OCI-LY7 (cell line): ENCODE measurements around the gene C12orf56. TPM values are rescaled to one million over a fixed set of nuclear protein-coding genes. Genes with fewer than 3 reads are reported as not detected.
"Not testable (repeated sequence)": the region's sequence is repeated elsewhere in the genome, so short reads cannot be mapped to it uniquely, and the experiment has no call there.

Experiments
- BruUV-seq: library from RNA; stranded (reverse); fragments of 400-500 nt; replicated peaks from 2 replicates; lab custom pipeline; 2021; lab: Mats Ljungman, UMichigan
- CTCF ChIA-PET: fragments of 300-600 bp; sonication (Branson Sonifier 250); formaldehyde crosslinking; loops from one replicate; lab custom pipeline; 2022; ENCODE audit warnings: antibody characterized with exemption; ENCODE audit not compliant: unreplicated experiment; lab: Charles Lee
- POLR2A ChIA-PET: fragments of 300-600 bp; sonication (Branson Sonifier 250); formaldehyde crosslinking; loops from one replicate; lab custom pipeline; 2022; ENCODE audit warnings: antibody characterized with exemption; lab: Charles Lee
- DNase-seq: peaks from one replicate; pipeline ENCODE4 v3.0.0-alpha.2; 2015; ENCODE audit warnings: low spot score
- H2AFZ ChIP-seq: fragments of 200-600 bp; sonication (generic), shearing (Covaris generic); 2 replicates; pipeline ENCODE4 v1.6.1; 2014; ENCODE audit warnings: mild to moderate bottlenecking, antibody characterized with exemption, low read length, moderate library complexity
- H3K27ac ChIP-seq: fragments of 200-600 bp; sonication (generic); 2 replicates; pipeline ENCODE4 v1.5.1; 2014; ENCODE audit warnings: mixed run types, low read depth, mild to moderate bottlenecking, moderate library complexity, low read length, inconsistent platforms; ENCODE audit not compliant: poor library complexity, severe bottlenecking
- H3K36me3 ChIP-seq: fragments of 200-600 bp; sonication (generic); 2 replicates; pipeline ENCODE4 v1.6.1; 2014; ENCODE audit warnings: mild to moderate bottlenecking, antibody characterized with exemption, low read length, moderate library complexity, mixed read lengths; ENCODE audit not compliant: insufficient read depth
- H3K4me1 ChIP-seq: fragments of 200-600 bp; sonication (generic); 2 replicates; pipeline ENCODE4 v1.5.1; 2014; ENCODE audit warnings: mild to moderate bottlenecking, low read length; ENCODE audit not compliant: insufficient read depth, poor library complexity, severe bottlenecking
- H3K4me2 ChIP-seq: fragments of 200-600 bp; sonication (generic); 2 replicates; pipeline ENCODE4 v1.6.1; 2014; ENCODE audit warnings: mild to moderate bottlenecking, low read length
- H3K4me3 ChIP-seq: fragments of 200-600 bp; sonication (generic); 2 replicates; pipeline ENCODE4 v1.5.1; 2014; ENCODE audit warnings: mild to moderate bottlenecking, low read depth, low read length; ENCODE audit not compliant: poor library complexity, severe bottlenecking
- H3K79me2 ChIP-seq: fragments of 200-600 bp; sonication (generic); 2 replicates; pipeline ENCODE4 v1.6.1; 2016; ENCODE audit warnings: low read depth, mild to moderate bottlenecking, low read length, moderate library complexity, mixed read lengths; ENCODE audit not compliant: insufficient read depth
- H3K9me2 ChIP-seq: fragments of 200-600 bp; sonication (generic); 2 replicates; pipeline ENCODE4 v1.6.1; 2016; ENCODE audit warnings: mild to moderate bottlenecking, low read length, mixed read lengths; ENCODE audit not compliant: insufficient read depth
- H3K9me3 ChIP-seq: fragments of 200-600 bp; sonication (generic); 2 replicates; pipeline ENCODE4 v1.6.1; 2014; ENCODE audit warnings: mild to moderate bottlenecking, mixed run types, low read length, mixed read lengths
- H4K20me1 ChIP-seq: fragments of 200-600 bp; sonication (generic); 2 replicates; pipeline ENCODE4 v1.6.1; 2014; ENCODE audit warnings: mild to moderate bottlenecking, antibody characterized with exemption, low read length, moderate library complexity, mixed read lengths; ENCODE audit not compliant: insufficient read depth
- EZH2phosphoT487 ChIP-seq: fragments of 200-600 bp; sonication (generic); IDR thresholded peaks from 2 replicates; pipeline ENCODE4 v1.6.1; 2018; ENCODE audit warnings: low read depth, borderline replicate concordance, mild to moderate bottlenecking, mixed run types, antibody characterized with exemption, low read length, moderate library complexity, mixed read lengths
- intact Hi-C: fragments of 100-400 bp; cut with micrococcal nuclease; formaldehyde crosslinking; loops from one replicate; pipeline ENCODE4 v1.10.0; 2022; ENCODE audit not compliant: unreplicated experiment
- total RNA-seq, 2 experiments: library from RNA; depleted of rRNA in 1 of 2; stranded (reverse); fragments of >200 nt in 1 of 2; shearing (Covaris generic) in 1 of 2; gene quantifications; 2 replicates each; pipeline ENCODE4 v1.2.3, GENCODE V29; 2014 to 2022
- TF ChIP-seq, protein P1 (sequence below): fragments of 200-600 bp; sonication (generic); conservative IDR thresholded peaks from 2 replicates; pipeline ENCODE4 v1.5.1; 2014; ENCODE audit warnings: mild to moderate bottlenecking, antibody characterized with exemption, low read length, moderate library complexity, mixed read lengths

Gene C12orf56
- total RNA-seq, 2 experiments from 2014 or later = not detected

DNA sequence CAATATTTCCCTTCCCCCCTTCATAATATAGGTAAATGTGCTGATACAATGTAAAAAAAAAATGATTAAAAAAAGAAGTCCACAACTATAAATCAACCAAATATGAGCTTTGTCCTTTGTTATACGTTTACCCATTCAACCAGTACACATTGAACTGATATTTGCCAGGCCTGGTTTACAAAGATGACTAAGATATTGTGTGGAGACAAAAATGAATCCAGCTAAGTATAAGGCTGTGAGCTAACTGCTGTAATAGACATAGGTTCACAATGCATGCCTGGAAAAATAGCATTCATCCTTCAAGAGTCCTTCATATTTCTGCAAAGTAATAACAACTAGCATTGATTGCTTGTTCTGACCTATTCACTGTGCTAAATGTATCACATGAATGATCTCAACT lies 6.9 kb downstream of the C12orf56 start:
- Histone ChIP-seq H4K20me1 (no peaks in the 10 kb centered on the region), H3K4me1 (no peaks in the 10 kb centered on the region), H3K36me3 (no peaks in the 10 kb centered on the region), H3K4me2 (no peak overlapping the region), H3K9me2 (no peaks in the 10 kb centered on the region), H2AFZ (no peak overlapping the region), H3K79me2 (no peaks in the 10 kb centered on the region), H3K27ac (no peak overlapping the region), H3K4me3 (no peak overlapping the region), H3K9me3 (no peaks in the 10 kb centered on the region)
- TF ChIP-seq EZH2phosphoT487 = no peak
- TF ChIP-seq, protein P1, sequence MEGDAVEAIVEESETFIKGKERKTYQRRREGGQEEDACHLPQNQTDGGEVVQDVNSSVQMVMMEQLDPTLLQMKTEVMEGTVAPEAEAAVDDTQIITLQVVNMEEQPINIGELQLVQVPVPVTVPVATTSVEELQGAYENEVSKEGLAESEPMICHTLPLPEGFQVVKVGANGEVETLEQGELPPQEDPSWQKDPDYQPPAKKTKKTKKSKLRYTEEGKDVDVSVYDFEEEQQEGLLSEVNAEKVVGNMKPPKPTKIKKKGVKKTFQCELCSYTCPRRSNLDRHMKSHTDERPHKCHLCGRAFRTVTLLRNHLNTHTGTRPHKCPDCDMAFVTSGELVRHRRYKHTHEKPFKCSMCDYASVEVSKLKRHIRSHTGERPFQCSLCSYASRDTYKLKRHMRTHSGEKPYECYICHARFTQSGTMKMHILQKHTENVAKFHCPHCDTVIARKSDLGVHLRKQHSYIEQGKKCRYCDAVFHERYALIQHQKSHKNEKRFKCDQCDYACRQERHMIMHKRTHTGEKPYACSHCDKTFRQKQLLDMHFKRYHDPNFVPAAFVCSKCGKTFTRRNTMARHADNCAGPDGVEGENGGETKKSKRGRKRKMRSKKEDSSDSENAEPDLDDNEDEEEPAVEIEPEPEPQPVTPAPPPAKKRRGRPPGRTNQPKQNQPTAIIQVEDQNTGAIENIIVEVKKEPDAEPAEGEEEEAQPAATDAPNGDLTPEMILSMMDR = no peak
- ChIA-PET CTCF (no interaction called here), POLR2A (interaction anchor here (0.6 kb wide), 2 partner anchors 574 to 618 kb away, joined by 3 read pairs; no protein-coding TSS in a partner anchor)
- no TSS peak for BruUV-seq
- intact Hi-C loops = no loop called here
- no peak for DNase-seq

DNA sequence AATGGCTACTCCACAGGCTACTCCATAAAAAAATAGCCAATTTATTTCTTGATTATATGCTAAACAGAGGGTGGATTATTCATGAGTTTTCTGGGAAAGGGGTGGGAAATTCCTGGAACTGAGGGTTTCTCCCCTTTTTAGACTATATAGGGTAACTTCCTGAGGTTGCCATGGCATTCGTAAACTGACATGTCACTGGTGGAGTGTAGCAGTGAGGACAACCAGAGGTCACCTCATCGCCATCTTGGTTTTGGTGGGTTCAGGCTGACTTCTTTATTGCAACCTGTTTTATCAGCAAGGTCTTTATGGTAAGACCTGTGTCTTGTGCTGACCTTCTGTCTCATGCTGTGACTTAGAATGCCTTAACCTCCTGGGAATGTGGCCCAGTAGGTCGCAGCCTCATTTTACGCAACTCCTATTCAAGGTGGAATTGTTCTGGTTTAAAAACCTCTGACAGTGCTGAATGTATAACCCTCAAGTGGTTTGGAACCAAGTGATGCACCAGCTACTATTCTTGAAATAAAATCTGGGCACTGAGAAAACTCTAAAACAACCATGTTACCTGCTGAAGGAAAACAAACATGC lies 27.7 kb downstream of the C12orf56 start:
- ChIA-PET POLR2A (no interaction called here), CTCF (no interaction called here)
- no peaks in the 10 kb centered on the region for H3K36me3 ChIP-seq
- no peaks in the 10 kb centered on the region for H3K9me3 ChIP-seq
- DNase-seq = no peak
- TF ChIP-seq, protein P1 = no peak
- no peak for TF ChIP-seq EZH2phosphoT487
- H3K9me2 ChIP-seq = no peaks in the 10 kb centered on the region
- H3K4me3 ChIP-seq = no peak overlapping the region
- intact Hi-C loops = no loop called here
- no peak overlapping the region for H3K27ac ChIP-seq
- no peaks in the 10 kb centered on the region for H3K4me1 ChIP-seq
- H3K79me2 ChIP-seq = no peaks in the 10 kb centered on the region
- no peak overlapping the region for H3K4me2 ChIP-seq
- H4K20me1 ChIP-seq = no peaks in the 10 kb centered on the region
- no TSS peak for BruUV-seq
- no peak overlapping the region for H2AFZ ChIP-seq

DNA sequence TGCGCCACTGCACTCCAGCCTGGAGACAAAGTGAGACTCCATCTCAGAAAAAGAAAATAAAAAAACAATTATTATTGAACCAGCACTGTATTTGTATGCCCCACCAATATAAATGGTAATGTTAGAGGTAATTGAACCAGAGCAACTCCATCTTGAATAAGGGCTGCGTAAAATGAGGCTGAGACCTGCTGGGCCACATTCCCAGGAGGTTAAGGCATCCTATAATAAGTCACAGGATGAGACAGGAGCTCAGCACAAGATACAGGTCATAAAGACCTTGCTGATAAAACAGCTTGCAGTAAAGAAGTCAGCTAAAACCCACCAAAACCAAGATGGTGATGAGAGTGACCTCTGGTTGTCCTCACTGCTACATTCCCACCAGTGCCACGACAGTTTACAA lies 29.4 kb downstream of the C12orf56 start:
- H3K9me2 ChIP-seq, H3K27ac ChIP-seq, H4K20me1 ChIP-seq, DNase-seq, H3K4me3 ChIP-seq, CTCF ChIA-PET, H3K4me1 ChIP-seq, intact Hi-C loops, BruUV-seq, H3K79me2 ChIP-seq, POLR2A ChIA-PET, H3K36me3 ChIP-seq, H3K4me2 ChIP-seq, H2AFZ ChIP-seq, H3K9me3 ChIP-seq: not testable (repeated sequence)

DNA sequence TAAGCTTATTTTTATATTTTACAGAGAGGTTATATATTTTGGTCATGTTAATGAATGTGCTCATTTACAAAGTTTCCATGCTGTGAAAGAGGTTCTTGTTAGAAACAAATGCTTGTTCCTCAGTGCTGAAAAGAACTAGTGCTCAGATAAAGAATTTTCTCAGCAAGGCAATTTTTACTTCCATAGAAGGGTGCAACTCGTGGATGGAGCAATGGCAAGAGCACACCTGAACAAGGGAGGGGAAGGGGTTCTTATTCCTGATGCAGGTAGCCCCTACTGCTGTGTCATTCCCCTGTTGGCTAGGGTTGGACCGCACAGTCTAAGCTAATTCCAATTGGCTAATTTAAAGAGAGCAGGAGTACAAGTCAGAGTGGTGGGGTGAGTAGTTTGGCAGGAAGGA lies 34.3 kb downstream of the C12orf56 start:
- H3K9me2 ChIP-seq, DNase-seq, H2AFZ ChIP-seq, H3K36me3 ChIP-seq, H3K9me3 ChIP-seq, H4K20me1 ChIP-seq, H3K79me2 ChIP-seq, H3K4me1 ChIP-seq, BruUV-seq, H3K4me2 ChIP-seq, intact Hi-C loops, H3K27ac ChIP-seq, CTCF ChIA-PET, H3K4me3 ChIP-seq: not testable (repeated sequence)
- POLR2A ChIA-PET = interaction anchor here (0.6 kb wide), 2 partner anchors 12 to 1163 kb away, joined by 3 to 4 read pairs; no protein-coding TSS in a partner anchor
